ENCODE measurements around the gene DNAJC22.
"Not testable (repeated sequence)": the region's sequence is repeated elsewhere in the genome, so short reads cannot be mapped to it uniquely, and the experiment has no call there.

DNAJC22 gene

DNA sequence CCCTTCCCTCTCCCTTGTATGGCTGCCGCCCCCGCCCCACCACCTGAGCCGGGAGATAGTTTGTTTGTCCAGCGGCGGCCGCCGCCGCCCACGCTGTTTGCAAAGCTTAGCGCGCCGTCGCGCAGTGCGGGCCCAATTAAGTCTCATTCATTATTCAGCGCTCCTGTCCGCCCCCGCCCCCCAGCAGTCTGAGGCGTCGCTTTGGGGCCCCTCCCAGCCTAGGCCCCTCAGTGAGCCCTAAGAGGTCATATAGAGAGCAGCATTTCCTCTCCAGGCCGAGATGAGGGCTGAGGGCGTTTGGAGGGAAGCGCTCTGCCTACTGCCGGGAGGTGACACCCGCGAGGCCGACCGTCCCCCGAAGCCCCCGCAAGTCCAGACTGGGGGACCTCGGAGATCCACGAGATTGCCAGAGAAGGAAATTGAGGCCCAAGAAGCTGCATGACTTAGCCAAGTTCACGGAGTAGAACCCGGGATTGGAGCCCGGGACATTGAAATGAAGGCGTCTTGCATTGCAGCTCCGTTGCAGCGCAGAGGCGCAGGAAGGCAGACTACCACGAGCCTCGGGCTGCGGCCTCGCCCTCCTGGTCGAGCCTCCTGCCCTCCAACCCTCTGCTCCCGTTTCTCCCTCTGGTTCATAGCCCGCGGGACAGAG lies at the start of gene DNAJC22:
DNAJC22 (plus strand) TSS at position 230 of the 652 bp plus-strand sequence. CDS start 1,985 bp downstream, outside the sequence.
- peak; percentile 77 for DNase-seq

DNA sequence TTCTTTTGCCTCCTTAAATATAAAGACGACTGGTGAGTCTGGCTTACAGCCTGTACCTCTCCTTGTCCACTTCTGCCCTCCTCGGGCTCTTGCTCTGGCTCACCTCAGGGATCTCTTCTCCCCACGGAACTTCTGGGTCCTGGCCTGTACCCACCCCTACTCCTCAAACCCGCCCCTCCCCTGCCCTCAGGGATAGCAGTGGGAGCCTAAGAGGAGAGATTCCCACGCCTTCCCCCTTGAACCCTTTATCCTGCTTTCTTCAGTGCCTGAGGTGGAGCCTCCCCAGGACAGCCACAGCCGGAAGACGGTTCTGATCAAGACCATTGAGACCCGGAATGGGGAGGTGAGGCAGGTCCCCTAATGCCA lies 49.0 kb upstream of the DNAJC22 start:
- no peak for DNase-seq

DNA sequence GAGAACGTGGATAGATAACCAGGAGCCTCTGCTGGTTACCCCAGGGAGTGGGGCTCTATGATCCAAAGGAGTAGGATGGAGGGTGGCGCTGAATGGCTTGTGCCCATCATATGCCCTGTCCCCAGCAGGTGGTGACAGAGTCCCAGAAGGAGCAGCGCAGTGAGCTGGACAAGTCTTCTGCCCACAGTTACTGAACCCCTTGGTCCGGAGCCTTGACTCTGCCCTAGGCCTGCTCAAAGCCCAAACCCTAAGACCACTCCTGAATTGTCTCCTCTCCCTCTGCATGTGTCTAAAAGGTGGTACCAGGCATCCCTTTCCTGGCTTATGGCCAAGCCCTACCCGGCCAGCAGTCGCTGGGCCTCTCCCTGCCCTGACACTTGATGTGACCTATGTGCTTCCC lies 48.5 kb upstream of the DNAJC22 start:
- no peak for DNase-seq

DNA sequence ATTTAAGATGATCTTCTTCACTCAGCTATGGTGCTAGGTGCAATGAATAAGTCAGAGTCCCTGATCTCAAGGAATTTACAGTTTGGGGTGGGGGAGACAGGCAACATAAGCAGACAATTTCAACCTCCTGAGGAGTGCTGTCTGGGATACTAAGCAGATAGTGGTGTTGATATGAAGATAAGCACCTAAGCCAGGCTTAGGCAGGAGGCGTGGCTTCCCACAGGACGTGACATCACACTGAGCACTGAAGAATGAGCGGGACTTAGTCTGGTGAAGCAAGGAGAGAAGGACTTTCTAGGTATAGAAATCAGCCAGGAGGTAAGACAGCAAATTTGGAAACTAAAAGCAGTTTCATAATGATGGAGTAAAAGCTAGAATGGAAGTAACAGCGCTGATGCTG lies 44.9 kb upstream of the DNAJC22 start:
- no peak for DNase-seq

DNA sequence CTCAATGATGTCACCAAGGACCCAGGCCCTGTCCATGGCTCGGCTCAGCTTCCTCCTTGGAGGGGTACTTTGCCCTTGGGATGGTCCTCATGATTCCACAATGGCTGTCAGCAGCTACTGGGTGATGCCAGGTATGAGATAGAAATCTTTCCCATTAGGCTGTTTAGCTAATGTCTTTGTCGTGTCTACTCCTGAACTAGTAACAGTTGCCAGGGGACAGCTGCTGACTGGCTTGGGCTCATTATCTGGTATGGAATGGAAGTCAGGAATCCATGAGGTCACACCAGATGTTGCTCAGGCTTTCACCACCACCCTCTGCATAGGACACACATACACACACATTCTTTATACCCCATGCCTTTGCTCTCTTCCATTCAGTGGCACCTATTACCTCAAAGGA lies 42.5 kb upstream of the DNAJC22 start:
- DNase-seq = no peak

DNA sequence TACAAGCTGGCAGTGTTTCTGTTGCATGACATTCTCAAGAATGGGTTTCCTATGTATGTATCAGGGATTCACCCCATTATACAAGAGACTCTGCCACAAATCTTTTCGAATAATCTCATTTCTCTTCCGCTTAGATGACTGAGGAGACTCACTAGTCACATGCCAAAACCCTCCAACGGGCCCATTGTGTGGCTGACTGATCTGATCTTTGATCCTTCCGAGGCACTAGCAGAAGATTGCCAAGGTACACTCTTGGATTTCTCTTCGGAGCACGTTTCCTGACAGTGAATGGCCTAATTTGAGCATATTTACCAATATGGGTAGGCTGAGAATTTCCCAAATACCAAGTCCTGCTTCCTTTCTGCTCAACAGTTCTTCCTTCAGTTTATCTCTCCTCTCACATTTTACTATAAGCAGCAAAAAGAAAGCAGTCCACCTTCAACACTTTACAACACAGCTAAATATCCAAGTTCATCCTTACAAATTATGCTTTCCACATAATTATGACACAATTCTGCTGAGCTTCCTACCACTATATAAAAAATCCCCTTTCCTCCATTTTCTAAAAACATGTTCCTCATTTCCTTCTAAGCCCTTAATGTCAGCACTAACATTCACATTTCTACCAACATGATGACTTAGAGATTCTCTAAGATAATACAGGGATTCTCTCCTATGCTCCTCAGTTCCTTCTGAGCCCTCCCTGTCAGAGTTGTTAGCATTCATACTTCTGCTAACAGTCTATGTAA lies 40.8 kb upstream of the DNAJC22 start:
- no peak for DNase-seq

DNA sequence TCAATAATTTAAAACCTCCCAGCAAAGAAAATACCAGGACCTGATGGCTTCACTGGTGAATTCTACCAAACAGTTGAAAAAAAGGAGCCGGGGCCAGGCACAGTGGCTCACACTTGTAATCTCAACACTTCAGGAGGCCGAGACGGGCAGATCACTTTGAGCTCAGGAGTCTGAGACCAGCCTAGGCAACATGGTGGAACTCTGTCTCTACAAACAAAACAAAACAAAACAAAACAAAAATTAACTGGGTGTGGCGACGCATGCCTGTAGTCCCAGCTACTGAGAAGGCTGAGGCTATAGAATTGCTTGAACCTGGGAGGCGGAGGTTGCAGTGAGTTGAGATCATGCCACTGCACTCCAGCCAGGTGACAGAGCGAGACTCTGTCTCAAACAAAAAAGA lies 37.3 kb upstream of the DNAJC22 start:
- DNase-seq = no peak

DNA sequence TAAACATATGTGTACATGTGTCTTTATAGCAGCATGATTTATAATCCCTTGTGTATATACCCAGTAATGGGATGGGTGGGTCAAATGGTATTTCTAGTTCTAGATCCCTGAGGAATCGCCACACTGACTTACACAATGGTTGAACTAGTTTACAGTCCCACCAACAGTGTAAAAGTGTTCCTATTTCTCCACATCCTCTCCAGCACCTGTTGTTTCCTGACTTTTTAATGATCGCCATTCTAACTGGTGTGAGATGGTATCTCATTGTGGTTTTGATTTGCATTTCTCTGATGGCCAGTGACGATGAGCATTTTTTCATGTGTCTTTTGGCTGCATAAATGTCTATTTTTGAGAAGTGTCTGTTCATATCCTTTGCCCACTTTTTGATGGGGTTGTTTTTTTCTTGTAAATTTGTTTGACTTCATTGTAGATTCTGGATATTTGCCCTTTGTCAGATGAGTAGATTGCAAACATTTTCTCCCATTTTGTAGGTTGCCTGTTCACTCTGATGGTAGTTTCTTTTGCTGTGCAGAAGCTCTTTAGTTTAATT lies 36.2 kb upstream of the DNAJC22 start:
- DNase-seq = not testable (repeated sequence)

DNA sequence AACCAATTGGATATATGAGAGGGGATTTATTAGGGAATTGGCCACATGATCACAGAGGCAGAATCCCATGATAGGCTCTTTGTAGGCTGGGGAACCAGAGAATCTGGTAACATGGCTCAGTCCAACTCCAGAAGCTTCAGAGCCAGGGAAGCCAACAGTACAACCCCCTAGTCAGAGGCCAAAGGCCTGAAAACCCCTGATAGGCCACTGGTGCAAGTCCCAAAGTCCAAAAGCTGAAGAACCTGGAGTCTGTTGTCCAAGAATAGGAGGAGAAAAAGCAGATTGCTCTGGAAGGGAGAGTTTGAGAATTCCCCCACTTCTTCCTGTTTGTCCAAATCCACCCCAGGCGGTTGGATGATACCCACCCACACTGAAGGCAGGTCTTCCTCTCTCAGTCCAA lies 31.9 kb upstream of the DNAJC22 start:
- DNase-seq = no peak

DNA sequence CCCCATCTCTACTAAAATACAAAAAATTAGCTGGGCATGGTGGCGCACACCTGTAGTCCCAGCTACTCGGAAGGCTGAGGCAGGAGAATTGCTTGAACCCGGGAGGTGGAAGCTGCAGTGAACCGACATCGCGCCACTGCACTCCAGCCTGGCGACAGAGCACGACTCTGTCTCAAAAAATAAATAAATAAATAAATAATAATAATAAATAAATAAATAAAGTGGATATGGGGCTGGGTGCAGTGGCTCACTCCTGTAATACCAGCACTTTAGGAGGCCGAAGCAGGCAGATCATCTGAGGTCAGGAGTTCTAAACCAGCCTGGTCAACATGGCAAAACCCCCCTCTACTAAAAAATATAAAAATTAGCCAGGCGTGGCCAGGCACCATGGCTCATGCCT lies 29.6 kb upstream of the DNAJC22 start:
- DNase-seq = not testable (repeated sequence)

DNA sequence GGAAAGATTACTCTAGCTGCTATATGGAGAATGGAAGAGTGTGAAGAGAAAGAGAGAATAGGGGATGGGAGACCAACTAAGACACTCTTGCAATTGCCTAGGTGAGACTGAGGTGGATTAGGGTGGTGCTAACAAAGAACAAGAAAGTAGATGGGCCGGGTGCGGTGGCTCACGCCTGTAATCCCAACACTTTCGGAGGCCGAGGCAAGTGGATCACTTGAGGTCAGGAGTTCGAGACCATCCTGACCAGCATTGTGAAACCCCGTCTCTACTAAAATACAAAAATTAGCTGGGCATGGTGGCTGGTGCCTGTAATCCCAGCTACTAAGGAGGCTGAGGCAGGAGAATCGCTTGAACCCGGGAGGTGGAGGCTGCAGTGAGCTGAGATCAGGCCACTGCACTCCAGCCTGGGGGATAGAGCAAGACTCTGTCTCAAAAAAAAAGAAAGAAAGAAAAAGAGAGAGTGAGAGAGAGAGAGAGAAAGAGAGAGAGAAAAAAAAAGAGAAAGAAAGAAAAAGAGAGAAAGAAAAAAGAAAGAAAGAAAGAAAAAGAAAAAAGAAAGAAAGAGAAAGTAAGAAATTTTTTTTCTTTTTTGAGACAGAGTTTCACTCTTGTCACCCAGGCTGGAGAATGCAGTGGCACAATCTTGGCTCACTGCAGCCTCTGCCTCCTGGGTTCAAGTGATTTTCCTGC lies 26.1 kb upstream of the DNAJC22 start:
- DNase-seq = not testable (repeated sequence)

DNA sequence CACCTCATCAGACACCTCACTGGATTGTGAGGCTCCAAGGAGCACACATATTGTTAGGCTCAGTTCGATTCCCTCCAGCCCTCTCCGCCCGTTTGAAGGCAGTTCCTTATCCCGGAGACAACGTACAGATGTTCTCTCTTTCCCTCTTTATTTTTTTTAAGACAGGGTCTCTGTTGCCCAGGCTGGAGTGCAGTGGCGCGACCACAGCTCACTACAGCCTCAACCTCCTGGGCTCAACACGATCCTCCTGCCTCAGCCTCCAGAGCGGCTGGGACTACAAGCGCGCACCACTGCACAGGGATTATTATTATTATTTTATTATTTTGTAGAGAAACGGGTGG lies 24.4 kb upstream of the DNAJC22 start:
- no peak for DNase-seq

DNA sequence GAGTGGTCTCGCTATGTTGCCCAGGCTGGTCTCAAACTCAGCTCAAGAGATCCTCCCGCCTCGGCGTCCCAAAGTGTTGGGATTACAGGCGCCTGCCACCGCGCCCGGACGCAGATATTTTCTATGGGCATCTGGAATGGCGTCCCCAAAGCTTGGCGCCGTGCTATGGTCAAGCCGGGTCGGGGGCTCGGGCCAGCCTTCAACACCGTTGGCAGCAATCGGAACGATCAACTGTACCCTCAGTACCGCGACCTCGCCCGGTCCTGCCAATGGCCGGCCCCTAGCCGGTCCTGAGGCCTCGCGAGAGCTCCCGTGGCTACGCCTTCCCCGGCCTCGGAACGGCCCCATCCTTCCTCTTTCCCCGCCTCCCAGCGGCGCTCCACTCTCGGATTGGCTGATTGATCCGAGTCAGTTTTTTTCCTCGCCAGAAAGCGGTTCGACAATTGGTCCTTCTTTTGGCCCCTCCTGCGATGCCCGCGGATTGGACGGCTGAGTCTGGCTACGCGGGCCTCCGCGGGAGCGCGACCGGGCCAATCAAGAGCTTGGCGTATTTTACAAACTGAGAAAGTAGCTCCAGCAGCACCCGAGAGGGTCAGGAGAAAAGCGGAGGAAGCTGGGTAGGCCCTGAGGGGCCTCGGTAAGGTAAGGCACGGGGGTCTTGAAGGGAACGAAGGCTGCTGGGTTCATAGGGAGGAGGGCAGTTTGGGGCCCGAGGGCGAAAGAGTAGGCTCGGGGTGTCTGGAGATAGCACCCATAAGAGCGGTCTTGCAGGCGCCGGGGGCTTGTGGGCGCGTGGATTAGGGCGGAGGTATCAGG lies 23.8 kb upstream of the DNAJC22 start, which contains the start of gene TROAP:
TROAP (plus strand) TSS at position 548 of the 816 bp plus-strand sequence. CDS start 354 bp downstream, outside the sequence.
- DNase-seq = peak; percentile 97

DNA sequence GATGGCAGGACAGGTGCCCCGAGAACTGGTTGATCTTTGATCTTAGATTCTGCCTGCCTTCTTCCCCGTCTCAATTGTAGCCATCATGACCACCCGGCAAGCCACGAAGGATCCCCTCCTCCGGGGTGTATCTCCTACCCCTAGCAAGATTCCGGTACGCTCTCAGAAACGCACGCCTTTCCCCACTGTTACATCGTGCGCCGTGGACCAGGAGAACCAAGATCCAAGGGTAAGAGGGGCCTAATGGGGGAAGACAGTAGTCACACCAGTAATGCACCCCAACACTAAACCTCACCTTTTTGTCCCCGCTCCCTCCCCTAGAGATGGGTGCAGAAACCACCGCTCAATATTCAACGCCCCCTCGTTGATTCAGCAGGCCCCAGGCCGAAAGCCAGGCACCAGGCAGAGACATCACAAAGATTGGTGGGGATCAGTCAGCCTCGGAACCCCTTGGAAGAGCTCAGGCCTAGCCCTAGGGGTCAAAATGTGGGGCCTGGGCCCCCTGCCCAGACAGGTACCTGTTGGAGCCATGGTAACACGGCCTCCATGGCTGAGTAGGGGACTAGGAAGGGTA lies 23.1 kb upstream of the DNAJC22 start:
- no peak for DNase-seq

DNA sequence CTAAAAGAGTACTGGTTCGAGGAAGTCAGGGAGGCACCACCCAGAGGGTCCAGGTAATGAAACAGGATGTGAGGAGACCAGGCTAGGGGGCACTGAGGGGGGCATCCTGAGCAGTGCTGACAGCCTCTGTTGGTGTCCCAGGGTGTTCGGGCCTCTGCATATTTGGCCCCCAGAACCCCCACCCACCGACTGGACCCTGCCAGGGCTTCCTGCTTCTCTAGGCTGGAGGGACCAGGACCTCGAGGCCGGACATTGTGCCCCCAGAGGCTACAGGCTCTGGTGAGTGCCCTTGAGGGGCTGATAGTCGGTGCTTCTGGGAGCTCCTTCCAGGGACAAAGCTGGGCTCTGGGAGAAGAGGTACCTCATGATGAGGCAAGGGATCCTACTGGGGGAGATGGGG lies 21.1 kb upstream of the DNAJC22 start:
- no peak for DNase-seq

DNA sequence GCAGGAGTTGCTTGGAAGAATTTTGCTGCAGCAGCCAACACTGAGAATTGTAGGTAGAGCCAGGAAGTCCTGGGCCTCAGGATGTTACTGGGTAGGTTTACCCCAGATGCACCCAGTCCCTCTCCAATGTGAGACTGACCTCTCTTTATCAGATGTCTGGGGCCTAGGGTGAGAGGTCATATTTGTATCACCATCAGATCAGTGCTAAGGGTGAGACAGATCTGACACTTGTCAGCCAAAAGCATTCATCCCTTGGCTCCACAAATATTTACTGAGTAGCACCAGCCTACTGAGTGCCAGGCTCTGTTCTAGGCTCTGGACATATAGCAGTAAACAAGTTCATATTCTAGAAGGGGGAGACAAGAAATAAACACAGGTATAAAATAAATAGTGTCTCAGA lies 19.3 kb upstream of the DNAJC22 start:
- no peak for DNase-seq

DNA sequence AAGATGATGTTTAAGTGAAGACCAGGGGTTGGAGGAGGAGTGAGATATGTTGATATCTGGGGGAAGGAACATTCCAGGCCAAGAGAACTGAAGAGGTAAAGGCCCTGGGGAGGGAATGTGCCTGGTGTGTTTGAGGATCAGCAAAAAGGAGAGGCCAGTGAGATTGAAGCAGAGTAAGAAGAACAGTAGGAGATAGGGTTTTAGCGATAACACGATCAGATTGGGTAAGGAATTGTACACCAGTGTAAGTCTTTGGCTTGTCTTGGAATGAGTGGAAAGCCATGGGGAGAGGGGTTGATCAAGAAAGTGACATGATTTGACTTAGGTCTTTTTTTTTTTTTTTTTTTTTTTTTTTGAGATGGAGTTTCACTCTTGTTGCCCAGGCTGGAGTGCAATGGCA lies 18.8 kb upstream of the DNAJC22 start:
- DNase-seq = no peak

DNA sequence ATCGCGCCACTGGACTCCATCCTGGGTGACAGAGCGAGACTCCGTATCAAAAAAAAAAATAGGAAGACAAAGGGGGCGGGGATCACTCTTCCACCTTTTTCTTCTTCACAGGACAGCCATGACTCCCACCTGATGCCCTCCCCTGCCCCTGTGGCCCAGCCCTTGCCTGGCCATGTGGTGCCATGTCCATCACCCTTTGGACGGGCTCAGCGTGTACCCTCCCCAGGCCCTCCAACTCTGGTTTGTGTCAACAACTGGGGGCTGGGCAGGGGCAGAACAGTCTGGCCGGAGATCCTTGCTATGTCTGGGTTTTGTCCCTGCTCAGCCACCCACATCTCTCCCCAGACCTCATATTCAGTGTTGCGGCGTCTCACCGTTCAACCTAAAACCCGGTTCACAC lies 17.9 kb upstream of the DNAJC22 start:
- DNase-seq = no peak

DNA sequence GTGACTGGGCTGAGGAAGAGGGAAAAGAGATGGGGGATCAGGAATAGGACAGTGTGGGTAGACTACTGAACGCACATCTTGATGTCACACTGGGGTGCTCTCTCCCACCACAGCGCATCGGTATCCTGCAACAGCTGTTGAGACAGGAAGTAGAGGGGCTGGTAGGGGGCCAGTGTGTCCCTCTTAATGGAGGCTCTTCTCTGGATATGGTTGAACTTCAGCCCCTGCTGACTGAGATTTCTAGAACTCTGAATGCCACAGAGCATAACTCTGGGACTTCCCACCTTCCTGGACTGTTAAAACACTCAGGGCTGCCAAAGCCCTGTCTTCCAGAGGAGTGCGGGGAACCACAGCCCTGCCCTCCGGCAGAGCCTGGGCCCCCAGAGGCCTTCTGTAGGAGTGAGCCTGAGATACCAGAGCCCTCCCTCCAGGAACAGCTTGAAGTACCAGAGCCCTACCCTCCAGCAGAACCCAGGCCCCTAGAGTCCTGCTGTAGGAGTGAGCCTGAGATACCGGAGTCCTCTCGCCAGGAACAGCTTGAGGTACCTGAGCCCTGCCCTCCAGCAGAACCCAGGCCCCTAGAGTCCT lies 16.6 kb upstream of the DNAJC22 start:
- DNase-seq = no peak

DNA sequence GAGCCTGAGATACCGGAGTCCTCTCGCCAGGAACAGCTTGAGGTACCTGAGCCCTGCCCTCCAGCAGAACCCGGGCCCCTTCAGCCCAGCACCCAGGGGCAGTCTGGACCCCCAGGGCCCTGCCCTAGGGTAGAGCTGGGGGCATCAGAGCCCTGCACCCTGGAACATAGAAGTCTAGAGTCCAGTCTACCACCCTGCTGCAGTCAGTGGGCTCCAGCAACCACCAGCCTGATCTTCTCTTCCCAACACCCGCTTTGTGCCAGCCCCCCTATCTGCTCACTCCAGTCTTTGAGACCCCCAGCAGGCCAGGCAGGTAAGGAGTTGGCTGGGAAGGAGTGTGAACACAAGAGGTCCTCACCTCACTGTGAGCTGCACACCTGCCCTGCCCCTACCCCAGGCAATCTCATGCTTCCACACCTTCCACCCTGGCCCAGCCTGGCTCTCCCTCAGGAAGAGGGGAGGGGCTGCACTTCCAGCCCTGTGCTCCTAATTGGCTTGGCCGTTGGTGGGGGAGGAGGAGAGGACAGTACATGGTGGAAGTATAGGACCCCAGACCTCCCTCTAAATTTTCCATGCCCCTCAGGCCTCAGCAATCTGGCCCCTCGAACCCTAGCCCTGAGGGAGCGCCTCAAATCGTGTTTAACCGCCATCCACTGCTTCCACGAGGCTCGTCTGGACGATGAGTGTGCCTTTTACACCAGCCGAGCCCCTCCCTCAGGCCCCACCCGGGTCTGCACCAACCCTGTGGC lies 15.9 kb upstream of the DNAJC22 start:
- no peak for DNase-seq
